ENCODE results near the gene CPB2. TPM values are rescaled to one million over a fixed set of nuclear protein-coding genes. Genes with fewer than 3 reads are reported as not detected.

CPB2 gene
- total and polyA plus RNA-seq, 3 experiments from 2014 or later = not detected

GRCh38 chr13:46086985-46087384 is 17.8 kb downstream of the CPB2 start:
- no peak overlapping the region for H3K4me3 Mint-ChIP-seq
- Histone ChIP-seq H3K9me3 (ENCODE audit: low read length) (no peaks in the 10 kb centered on the region), H3K4me1 (ENCODE audit: insufficient read depth, low read length) (no peaks in the 10 kb centered on the region), H3K27me3 (ENCODE audit: insufficient read depth, low read length, poor library complexity, severe bottlenecking) (no peaks in the 10 kb centered on the region), H3K4me3 (ENCODE audit: low read length) (no peak overlapping the region), H3K27ac (ENCODE audit: low read depth, low read length) (no peak overlapping the region), H3K36me3 (ENCODE audit: insufficient read depth, low read length) (no peaks in the 10 kb centered on the region)
- no peaks in the 10 kb centered on the region for H3K4me1 Mint-ChIP-seq
- ChIA-PET CTCF (no interaction called here), POLR2A (no interaction called here)
- H3K27me3 Mint-ChIP-seq = peaks cover 6 to 7% of the 10 kb centered on the region in 2 donors
- H3K9me3 Mint-ChIP-seq = no peaks in the 10 kb centered on the region
- H3K36me3 Mint-ChIP-seq = no peaks in the 10 kb centered on the region
- H3K27ac Mint-ChIP-seq = no peak overlapping the region
- no peak for DNase-seq

DNA sequence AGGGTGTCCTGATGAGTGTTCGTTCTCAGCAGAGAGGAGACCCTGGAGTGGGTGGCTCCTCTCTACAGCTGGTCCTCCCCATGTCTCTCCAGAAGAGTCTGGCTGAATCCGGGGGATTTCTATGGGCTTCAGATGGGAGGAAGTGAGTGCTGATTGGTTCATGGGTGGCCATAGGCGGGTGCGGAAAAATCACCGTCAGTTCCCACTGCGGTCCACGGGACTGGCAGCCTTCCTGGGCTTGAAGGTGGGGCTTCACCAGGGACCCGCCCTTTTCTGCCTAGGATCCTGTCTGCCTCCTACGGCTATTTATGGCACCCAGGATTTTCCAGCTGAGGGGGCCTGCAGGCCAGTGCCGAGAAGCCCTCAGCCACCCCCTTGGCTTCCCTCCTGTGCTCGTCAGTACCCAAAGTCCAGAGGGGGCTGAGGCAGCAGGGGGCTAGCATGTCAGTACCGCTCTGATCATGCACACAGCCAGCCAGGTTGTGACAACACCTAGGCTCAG is 18.4 kb downstream of the CPB2 start:
- Histone ChIP-seq H3K9me3 (ENCODE audit: low read length) (no peaks in the 10 kb centered on the region), H3K4me3 (ENCODE audit: low read length) (no peak overlapping the region), H3K4me1 (ENCODE audit: insufficient read depth, low read length) (no peaks in the 10 kb centered on the region), H3K27me3 (ENCODE audit: insufficient read depth, low read length, poor library complexity, severe bottlenecking) (no peaks in the 10 kb centered on the region), H3K36me3 (ENCODE audit: insufficient read depth, low read length) (no peaks in the 10 kb centered on the region), H3K27ac (ENCODE audit: low read depth, low read length) (no peak overlapping the region)
- Mint-ChIP-seq H3K4me3 (no peak overlapping the region), H3K27ac (no peak overlapping the region), H3K36me3 (no peaks in the 10 kb centered on the region), H3K27me3 (peaks cover 5 to 7% of the 10 kb centered on the region in 2 donors), H3K4me1 (no peaks in the 10 kb centered on the region), H3K9me3 (no peaks in the 10 kb centered on the region)
- ChIA-PET CTCF (interaction anchor here (0.7 kb wide), 1 partner anchor 92 kb away, joined by 3 read pairs; no protein-coding TSS in a partner anchor), POLR2A (no interaction called here)
- no peak for DNase-seq

- H3K36me3 Mint-ChIP-seq = no peaks in the 10 kb centered on the region
- peaks cover 0 to 5% of the 10 kb centered on the region in 2 donors for H3K27me3 Mint-ChIP-seq
- H3K27ac ChIP-seq (ENCODE audit: low read depth, low read length) = no peak overlapping the region
- no peaks in the 10 kb centered on the region for H3K27me3 ChIP-seq (ENCODE audit: insufficient read depth, low read length, poor library complexity, severe bottlenecking)
- H3K4me3 ChIP-seq (ENCODE audit: low read length) = no peak overlapping the region
- no peaks in the 10 kb centered on the region for H3K4me1 Mint-ChIP-seq
- no peak for DNase-seq
- H3K4me3 Mint-ChIP-seq = no peak overlapping the region
- ChIA-PET CTCF (interaction anchor here (0.7 to 0.8 kb wide), 2 partner anchors 15 to 93 kb away, joined by 3 read pairs; no protein-coding TSS in a partner anchor), POLR2A (no interaction called here)
- no peaks in the 10 kb centered on the region for H3K4me1 ChIP-seq (ENCODE audit: insufficient read depth, low read length)
- no peaks in the 10 kb centered on the region for H3K9me3 ChIP-seq (ENCODE audit: low read length)
- H3K9me3 Mint-ChIP-seq = no peaks in the 10 kb centered on the region
- H3K27ac Mint-ChIP-seq = no peak overlapping the region
- H3K36me3 ChIP-seq (ENCODE audit: insufficient read depth, low read length) = no peaks in the 10 kb centered on the region
Observed at GRCh38 chr13:46085737-46086136, 19.1 kb downstream of the CPB2 start.

DNA sequence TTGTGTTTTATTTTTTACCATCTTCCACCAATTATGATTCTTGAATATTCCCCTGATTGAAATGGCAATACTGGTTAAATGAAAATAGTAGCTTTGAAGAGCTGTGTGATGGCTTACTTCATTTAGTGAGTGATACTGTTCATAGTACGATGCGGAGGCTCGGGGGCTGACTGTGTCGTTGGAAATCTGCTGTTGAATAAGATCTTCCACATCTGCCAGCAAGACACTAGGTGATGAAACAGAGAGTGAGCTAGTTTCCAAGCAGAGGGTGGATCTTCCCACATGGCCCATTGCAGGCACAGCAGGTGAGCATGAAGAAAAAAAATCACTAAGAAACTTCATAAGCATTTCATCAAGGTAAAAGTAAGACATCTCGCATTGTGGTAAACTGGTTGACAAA is 22.5 kb downstream of the CPB2 start:
- H3K36me3 ChIP-seq (ENCODE audit: insufficient read depth, low read length) = no peaks in the 10 kb centered on the region
- Mint-ChIP-seq H3K4me1 (peaks cover 12 to 17% (median 16%) of the 10 kb centered on the region in 3 donors), H3K4me3 (no peak overlapping the region), H3K27me3 (peaks cover 0 to 4% of the 10 kb centered on the region in 2 donors), H3K27ac (no peak overlapping the region), H3K36me3 (no peaks in the 10 kb centered on the region), H3K9me3 (no peaks in the 10 kb centered on the region)
- no peak overlapping the region for H3K4me3 ChIP-seq (ENCODE audit: low read length)
- no peaks in the 10 kb centered on the region for H3K27me3 ChIP-seq (ENCODE audit: insufficient read depth, low read length, poor library complexity, severe bottlenecking)
- POLR2A ChIA-PET = no interaction called here
- no peaks in the 10 kb centered on the region for H3K9me3 ChIP-seq (ENCODE audit: low read length)
- CTCF ChIA-PET = no interaction called here
- no peak overlapping the region for H3K27ac ChIP-seq (ENCODE audit: low read depth, low read length)
- DNase-seq = no peak
- peaks cover 8% of the 10 kb centered on the region for H3K4me1 ChIP-seq (ENCODE audit: insufficient read depth, low read length)

- no peaks in the 10 kb centered on the region for H3K9me3 Mint-ChIP-seq
- no peaks in the 10 kb centered on the region for H3K36me3 ChIP-seq (ENCODE audit: insufficient read depth, low read length)
- H3K4me1 ChIP-seq (ENCODE audit: insufficient read depth, low read length) = peaks cover 8% of the 10 kb centered on the region
- H3K27ac Mint-ChIP-seq = peak overlapping the region in 5 of 8 donors; percentile 7 to 67 (median 33)
- no peaks in the 10 kb centered on the region for H3K27me3 Mint-ChIP-seq
- POLR2A ChIA-PET = no interaction called here
- H3K27me3 ChIP-seq (ENCODE audit: insufficient read depth, low read length, poor library complexity, severe bottlenecking) = no peaks in the 10 kb centered on the region
- peak overlapping the region in 1 of 7 donors; percentile 4 for H3K4me3 Mint-ChIP-seq
- no peaks in the 10 kb centered on the region for H3K9me3 ChIP-seq (ENCODE audit: low read length)
- H3K36me3 Mint-ChIP-seq = no peaks in the 10 kb centered on the region
- H3K27ac ChIP-seq (ENCODE audit: low read depth, low read length) = no peak overlapping the region
- H3K4me1 Mint-ChIP-seq = peaks cover 12 to 17% (median 16%) of the 10 kb centered on the region in 3 donors
- DNase-seq = no peak
- no peak overlapping the region for H3K4me3 ChIP-seq (ENCODE audit: low read length)
- CTCF ChIA-PET = no interaction called here
Observed at GRCh38 chr13:46079770-46080169, 25.1 kb downstream of the CPB2 start.

- Mint-ChIP-seq H3K27me3 (peaks cover 0 to 2% of the 10 kb centered on the region in 2 donors), H3K36me3 (no peaks in the 10 kb centered on the region), H3K4me1 (peaks cover 12 to 17% (median 16%) of the 10 kb centered on the region in 3 donors), H3K9me3 (no peaks in the 10 kb centered on the region), H3K27ac (no peak overlapping the region), H3K4me3 (no peak overlapping the region)
- H3K9me3 ChIP-seq (ENCODE audit: low read length) = no peaks in the 10 kb centered on the region
- no peaks in the 10 kb centered on the region for H3K36me3 ChIP-seq (ENCODE audit: insufficient read depth, low read length)
- H3K4me1 ChIP-seq (ENCODE audit: insufficient read depth, low read length) = peaks cover 8% of the 10 kb centered on the region
- no peak overlapping the region for H3K4me3 ChIP-seq (ENCODE audit: low read length)
- no peaks in the 10 kb centered on the region for H3K27me3 ChIP-seq (ENCODE audit: insufficient read depth, low read length, poor library complexity, severe bottlenecking)
- DNase-seq = no peak
- ChIA-PET POLR2A (interaction anchor here (0.6 kb wide), 1 partner anchor 73 kb away, joined by 3 read pairs; no protein-coding TSS in a partner anchor), CTCF (interaction anchor here (0.6 kb wide), 1 partner anchor 25 kb away, joined by 3 read pairs; the partner anchor contains the start of gene ZC3H13)
- no peak overlapping the region for H3K27ac ChIP-seq (ENCODE audit: low read depth, low read length)
Observed at GRCh38 chr13:46077265-46077664, 27.6 kb downstream of the CPB2 start.

- peaks cover 0 to 2% of the 10 kb centered on the region in 2 donors for H3K27me3 Mint-ChIP-seq
- ChIA-PET POLR2A (no interaction called here), CTCF (no interaction called here)
- DNase-seq = no peak
- no peak overlapping the region for H3K27ac Mint-ChIP-seq
- peaks cover 12 to 17% (median 16%) of the 10 kb centered on the region in 3 donors for H3K4me1 Mint-ChIP-seq
- H3K36me3 Mint-ChIP-seq = no peaks in the 10 kb centered on the region
- H3K9me3 Mint-ChIP-seq = no peaks in the 10 kb centered on the region
- Histone ChIP-seq H3K27ac (ENCODE audit: low read depth, low read length) (no peak overlapping the region), H3K4me1 (ENCODE audit: insufficient read depth, low read length) (peaks cover 8% of the 10 kb centered on the region), H3K27me3 (ENCODE audit: insufficient read depth, low read length, poor library complexity, severe bottlenecking) (no peaks in the 10 kb centered on the region), H3K9me3 (ENCODE audit: low read length) (no peaks in the 10 kb centered on the region), H3K4me3 (ENCODE audit: low read length) (no peak overlapping the region), H3K36me3 (ENCODE audit: insufficient read depth, low read length) (no peaks in the 10 kb centered on the region)
- no peak overlapping the region for H3K4me3 Mint-ChIP-seq
Observed at GRCh38 chr13:46076827-46077226, 28.0 kb downstream of the CPB2 start.

DNA sequence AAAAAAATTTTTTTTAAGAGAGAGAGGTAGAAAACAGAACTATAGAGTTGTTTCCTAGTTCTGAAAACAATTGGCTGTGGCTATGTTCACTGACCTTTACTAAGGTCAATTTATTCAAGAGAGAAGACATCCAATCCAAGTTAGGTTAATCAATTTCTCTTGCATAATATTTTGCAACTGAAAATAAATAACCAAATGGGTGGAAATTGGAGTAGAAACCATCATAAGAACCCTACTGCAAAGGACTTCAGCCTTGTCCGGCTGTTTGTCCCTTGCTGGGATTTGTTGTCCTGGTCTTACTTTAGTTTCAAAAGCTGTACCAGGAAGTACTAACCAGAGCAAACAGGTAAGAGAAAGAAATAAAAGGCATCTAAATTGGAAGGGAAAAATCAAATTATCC is 29.0 kb downstream of the CPB2 start:
- no peak for DNase-seq
- no peaks in the 10 kb centered on the region for H3K36me3 Mint-ChIP-seq
- POLR2A ChIA-PET = no interaction called here
- CTCF ChIA-PET = no interaction called here
- H3K4me3 Mint-ChIP-seq = no peak overlapping the region
- H3K4me3 ChIP-seq (ENCODE audit: low read length) = no peak overlapping the region
- no peaks in the 10 kb centered on the region for H3K9me3 Mint-ChIP-seq
- no peaks in the 10 kb centered on the region for H3K27me3 ChIP-seq (ENCODE audit: insufficient read depth, low read length, poor library complexity, severe bottlenecking)
- peaks cover 0 to 2% of the 10 kb centered on the region in 2 donors for H3K27me3 Mint-ChIP-seq
- no peaks in the 10 kb centered on the region for H3K9me3 ChIP-seq (ENCODE audit: low read length)
- H3K4me1 ChIP-seq (ENCODE audit: insufficient read depth, low read length) = peaks cover 8% of the 10 kb centered on the region
- no peaks in the 10 kb centered on the region for H3K36me3 ChIP-seq (ENCODE audit: insufficient read depth, low read length)
- H3K27ac ChIP-seq (ENCODE audit: low read depth, low read length) = no peak overlapping the region
- H3K27ac Mint-ChIP-seq = no peak overlapping the region
- H3K4me1 Mint-ChIP-seq = peaks cover 12 to 17% (median 16%) of the 10 kb centered on the region in 3 donors

Data from CD8-positive, alpha-beta memory T cell (primary cell).